GM23248 (cell line): ENCODE measurements around the gene LRRFIP1. TPM values are rescaled to one million over a fixed set of nuclear protein-coding genes. Genes with fewer than 3 reads are reported as not detected.
"Not testable (repeated sequence)": the region's sequence is repeated elsewhere in the genome, so short reads cannot be mapped to it uniquely, and the experiment has no call there.

Experiments
- DNase-seq: peaks from one replicate; pipeline ENCODE4 v3.0.0-alpha.2; 2015
- H2AFZ ChIP-seq: fragments of 200-600 bp; sonication (generic); 2 replicates; pipeline ENCODE4 v1.6.1; 2016; ENCODE audit warnings: antibody characterized with exemption
- H3F3A ChIP-seq: fragments of 200-600 bp; sonication (generic); 2 replicates; pipeline ENCODE4 v1.6.1; 2016; ENCODE audit warnings: mild to moderate bottlenecking, antibody characterized with exemption, mixed run types; ENCODE audit not compliant: insufficient read depth
- H3K27ac ChIP-seq: fragments of 200-600 bp; sonication (generic); 2 replicates; pipeline ENCODE4 v1.5.1; 2016; ENCODE audit warnings: mild to moderate bottlenecking
- H3K27me3 ChIP-seq: fragments of 200-600 bp; sonication (generic); replicated peaks from 2 replicates; pipeline ENCODE4 v1.6.1; 2016; ENCODE audit warnings: mild to moderate bottlenecking; ENCODE audit not compliant: insufficient read depth
- H3K36me3 ChIP-seq: fragments of 200-600 bp; sonication (generic); 2 replicates; pipeline ENCODE4 v1.6.1; 2016; ENCODE audit warnings: low read depth, mild to moderate bottlenecking
- H3K4me1 ChIP-seq: fragments of 200-600 bp; sonication (generic); 2 replicates; pipeline ENCODE4 v1.6.1; 2016; ENCODE audit warnings: mild to moderate bottlenecking; ENCODE audit not compliant: insufficient read depth
- H3K4me2 ChIP-seq: fragments of 200-600 bp; sonication (generic); one replicate; pipeline ENCODE4 v1.6.1; 2016; ENCODE audit warnings: mild to moderate bottlenecking; ENCODE audit not compliant: unreplicated experiment
- H3K4me3 ChIP-seq: fragments of 200-600 bp; sonication (generic); 2 replicates; pipeline ENCODE4 v1.5.1; 2016; ENCODE audit warnings: mild to moderate bottlenecking
- H3K79me2 ChIP-seq: fragments of 200-600 bp; sonication (generic); 2 replicates; pipeline ENCODE4 v1.6.1; 2016; ENCODE audit warnings: mild to moderate bottlenecking; ENCODE audit not compliant: insufficient read depth
- H3K9ac ChIP-seq: fragments of 200-600 bp; sonication (generic); 2 replicates; pipeline ENCODE4 v1.6.1; 2016; ENCODE audit warnings: mild to moderate bottlenecking
- H3K9me2 ChIP-seq: fragments of 200-600 bp; sonication (generic); 2 replicates; pipeline ENCODE4 v1.6.1; 2016; ENCODE audit warnings: mixed run types, mild to moderate bottlenecking, moderate library complexity; ENCODE audit not compliant: insufficient read depth
- H3K9me3 ChIP-seq: fragments of 200-600 bp; sonication (generic); one replicate; pipeline ENCODE4 v1.6.1; 2017; ENCODE audit warnings: low read depth
- H4K20me1 ChIP-seq: fragments of 200-600 bp; sonication (generic); 2 replicates; pipeline ENCODE4 v1.6.0; 2016; ENCODE audit not compliant: insufficient read depth
- EZH2 ChIP-seq: fragments of 200-600 bp; sonication (generic); IDR thresholded peaks from 2 replicates; pipeline ENCODE4 v1.6.1; 2018; ENCODE audit warnings: antibody characterized with exemption, mild to moderate bottlenecking; ENCODE audit not compliant: insufficient read depth, poor library complexity, severe bottlenecking
- EZH2phosphoT487 ChIP-seq: fragments of 200-600 bp; sonication (generic); IDR thresholded peaks from 2 replicates; pipeline ENCODE4 v1.6.1; 2018; ENCODE audit warnings: antibody characterized with exemption, moderate library complexity, mild to moderate bottlenecking, low read depth; ENCODE audit not compliant: insufficient read depth
- WGBS, 2 experiments: methylation state at CpG; one replicate each; pipeline ENCODE4 v1.1.6; 2015 to 2017; ENCODE audit warnings: low lambda C conversion rate in 2 of 2, low coverage in 1 of 2; ENCODE audit errors: missing lambda C conversion rate in 2 of 2; 5-methylcytosine and 5-hydroxymethylcytosine counted together
- in situ Hi-C: fragments of 300-500 bp; cut with MboI; formaldehyde crosslinking; loops from 2 replicates; pipeline ENCODE4 v1.15.0; 2020
- polyA plus RNA-seq: library from polyadenylated mRNA; unstranded; fragments of >200 nt; fragmentation: Nextera tagmentation; extraction: Ambion mirVana; gene quantifications from 2 replicates; pipeline ENCODE4 v1.2.1, GENCODE V29; 2016
- total RNA-seq: library from RNA; depleted of rRNA; stranded (reverse); fragments of >200 nt; shearing (Covaris generic); gene quantifications from 2 replicates; pipeline ENCODE4 v1.2.3, GENCODE V29; 2014

The LRRFIP1 gene
- total and polyA plus RNA-seq, 2 experiments from 2014 or later = 84.4 to 159 TPM

DNA sequence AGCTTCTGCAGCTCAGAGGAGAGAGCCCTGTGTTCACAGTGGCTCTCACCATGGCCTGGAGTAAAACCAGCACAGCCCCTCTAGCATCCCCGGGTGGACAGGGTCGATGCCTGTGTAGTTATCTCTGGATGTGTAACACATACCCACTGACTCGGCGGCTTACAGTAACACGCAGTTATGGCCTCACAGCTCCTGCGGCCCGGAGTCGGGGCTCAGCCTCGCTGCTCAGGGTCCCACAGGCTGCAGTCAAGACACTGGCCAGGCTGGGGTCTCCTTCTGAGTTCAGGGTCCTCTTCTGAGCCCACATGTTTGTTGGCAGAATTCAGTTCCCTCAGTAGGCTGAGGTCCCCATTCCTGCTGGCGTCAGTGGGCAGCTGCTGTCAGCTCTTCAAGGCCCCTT is 34.4 kb upstream of the LRRFIP1 start:
- Histone ChIP-seq H2AFZ (no peak overlapping the region), H3K4me2 (no peak overlapping the region), H3K79me2 (no peaks in the 10 kb centered on the region), H3K9ac (no peak overlapping the region), H3K27ac (no peak overlapping the region), H3F3A (no peaks in the 10 kb centered on the region), H3K4me3 (no peak overlapping the region), H3K27me3 (no peaks in the 10 kb centered on the region), H3K36me3 (no peaks in the 10 kb centered on the region), H3K4me1 (no peaks in the 10 kb centered on the region), H3K9me2 (no peaks in the 10 kb centered on the region), H3K9me3 (no peaks in the 10 kb centered on the region), H4K20me1 (no peaks in the 10 kb centered on the region)
- no peak for TF ChIP-seq EZH2
- TF ChIP-seq EZH2phosphoT487 = no peak
- WGBS, 2 experiments = 84 to 85% methylated on average over 10 of the region's 10 CpGs
- no peak for DNase-seq
- in situ Hi-C loops = loop anchor here (25.0 kb wide), 1 partner anchor 669 kb away; no protein-coding TSS in a partner anchor

DNA sequence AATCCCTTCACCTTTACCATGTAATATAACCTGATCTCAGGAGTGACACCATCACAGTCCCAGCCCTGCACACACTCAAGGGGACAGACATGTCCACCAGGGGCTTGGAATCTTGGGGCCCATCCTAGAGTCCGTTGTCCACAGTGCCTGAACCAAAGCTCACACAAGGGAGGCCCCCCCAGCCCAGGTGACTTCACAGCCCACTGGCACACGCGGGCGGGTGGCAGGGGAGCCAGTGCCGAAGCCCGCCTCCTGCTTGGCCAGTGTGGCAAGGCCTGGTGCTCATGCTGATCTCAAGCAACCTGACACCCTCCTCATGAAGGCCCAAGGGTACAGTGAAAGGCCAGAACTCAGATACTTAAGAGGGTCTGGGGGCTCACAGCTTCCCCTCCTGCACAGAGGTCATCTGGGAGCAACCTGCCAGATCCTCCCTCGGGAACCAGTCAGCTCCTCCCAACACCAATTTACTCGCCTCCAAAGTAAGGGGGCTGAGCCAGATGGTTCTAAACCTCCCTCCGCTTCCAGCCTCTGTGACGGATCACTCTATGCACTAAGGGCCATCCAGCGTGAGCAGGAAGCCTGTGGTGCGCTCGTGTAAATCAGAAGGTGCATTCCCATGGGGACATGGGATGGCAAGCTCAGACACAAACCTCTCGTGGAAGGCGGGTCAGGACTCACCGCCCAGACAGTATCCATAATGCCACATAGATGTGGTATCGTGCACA is 33.6 kb upstream of the LRRFIP1 start:
- no peak overlapping the region for H3K9ac ChIP-seq
- no peak for DNase-seq
- in situ Hi-C loops = loop anchor here (25.0 kb wide), 1 partner anchor 669 kb away; no protein-coding TSS in a partner anchor
- H3K4me1 ChIP-seq = no peaks in the 10 kb centered on the region
- H3K9me3 ChIP-seq = no peaks in the 10 kb centered on the region
- 86% methylated on average over 17 of the region's 17 CpGs for WGBS, 2 experiments
- H3K36me3 ChIP-seq = no peaks in the 10 kb centered on the region
- H3K4me2 ChIP-seq = no peak overlapping the region
- TF ChIP-seq EZH2 = no peak
- no peak for TF ChIP-seq EZH2phosphoT487
- H3K4me3 ChIP-seq = no peak overlapping the region
- H3K9me2 ChIP-seq = no peaks in the 10 kb centered on the region
- no peaks in the 10 kb centered on the region for H3F3A ChIP-seq
- no peak overlapping the region for H3K27ac ChIP-seq
- H2AFZ ChIP-seq = no peak overlapping the region
- no peaks in the 10 kb centered on the region for H4K20me1 ChIP-seq
- no peaks in the 10 kb centered on the region for H3K79me2 ChIP-seq
- H3K27me3 ChIP-seq = no peaks in the 10 kb centered on the region

DNA sequence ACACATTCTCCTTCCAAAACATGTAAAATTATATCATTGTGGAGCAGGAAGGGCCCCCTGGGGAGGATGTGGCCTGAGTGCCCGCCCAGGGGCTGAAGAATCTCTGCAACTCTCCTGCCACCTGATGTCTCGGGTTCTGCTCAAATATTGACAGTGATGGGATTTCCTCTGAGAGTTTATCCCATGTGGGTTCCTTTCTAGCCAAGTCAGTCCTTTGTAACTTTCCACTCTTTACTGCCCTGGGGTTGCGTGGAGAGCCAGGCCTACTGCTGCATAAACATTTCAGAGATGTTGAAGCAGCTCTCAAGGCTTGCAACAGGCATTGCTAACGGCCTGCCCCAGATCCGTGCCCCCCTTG is 32.9 kb upstream of the LRRFIP1 start:
- H3K27ac ChIP-seq = no peak overlapping the region
- TF ChIP-seq EZH2 = no peak
- no peak for TF ChIP-seq EZH2phosphoT487
- H3K9me3 ChIP-seq = no peaks in the 10 kb centered on the region
- no peak overlapping the region for H3K4me2 ChIP-seq
- no peak overlapping the region for H3K4me3 ChIP-seq
- H4K20me1 ChIP-seq = no peaks in the 10 kb centered on the region
- H2AFZ ChIP-seq = no peak overlapping the region
- WGBS, 2 experiments = 91 to 92% methylated on average over 5 of the region's 5 CpGs
- H3K9ac ChIP-seq = no peak overlapping the region
- no peaks in the 10 kb centered on the region for H3K36me3 ChIP-seq
- H3K79me2 ChIP-seq = no peaks in the 10 kb centered on the region
- no peak for DNase-seq
- no peaks in the 10 kb centered on the region for H3K4me1 ChIP-seq
- H3F3A ChIP-seq = no peaks in the 10 kb centered on the region
- H3K9me2 ChIP-seq = no peaks in the 10 kb centered on the region
- in situ Hi-C loops = loop anchor here (25.0 kb wide), 1 partner anchor 668 kb away; no protein-coding TSS in a partner anchor
- H3K27me3 ChIP-seq = no peaks in the 10 kb centered on the region

DNA sequence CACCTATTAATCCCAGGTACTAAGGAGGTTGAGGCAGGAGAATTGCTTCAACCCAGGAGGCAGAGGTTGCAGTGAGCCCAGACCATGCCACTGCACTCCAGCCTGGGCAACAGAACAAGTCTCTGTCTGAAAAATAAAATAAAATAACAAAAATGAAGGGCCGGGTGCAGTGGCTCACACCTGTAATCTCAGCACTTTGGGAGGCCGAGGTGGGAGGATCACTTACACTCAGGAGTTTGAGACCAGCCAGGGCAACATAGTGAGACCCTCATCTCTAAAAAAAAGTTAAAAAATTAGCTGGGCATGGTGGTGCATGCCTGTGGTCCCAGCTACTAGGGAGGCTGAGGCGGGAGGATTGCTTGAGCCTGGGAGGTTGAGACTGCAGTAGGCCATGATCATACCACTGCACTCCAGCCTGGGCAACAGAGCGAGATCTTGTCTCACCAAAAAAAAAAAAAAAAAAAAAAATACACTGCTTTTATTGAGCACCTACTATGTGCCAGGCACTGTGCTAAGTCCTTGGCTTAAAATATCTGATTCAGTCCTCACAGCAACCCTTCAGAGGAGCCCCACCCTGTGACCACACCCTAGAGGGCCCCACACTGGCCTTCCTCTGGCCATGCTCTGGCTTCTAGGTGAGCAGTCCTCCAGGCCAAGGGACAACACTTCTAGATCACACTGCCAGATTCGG is 31.4 kb upstream of the LRRFIP1 start:
- not testable (repeated sequence) for H2AFZ ChIP-seq, H3K27ac ChIP-seq
- in situ Hi-C loops = loop anchor here (25.0 kb wide), 1 partner anchor 666 kb away; no protein-coding TSS in a partner anchor

More for the DNA sequence above, 31.4 kb upstream of the LRRFIP1 start:
- H3K9ac ChIP-seq, H3K79me2 ChIP-seq, H3K36me3 ChIP-seq, DNase-seq, H3K4me3 ChIP-seq, H3K9me2 ChIP-seq, H3K9me3 ChIP-seq, H3K4me1 ChIP-seq, H3K4me2 ChIP-seq, H3K27me3 ChIP-seq, H3F3A ChIP-seq, H4K20me1 ChIP-seq: not testable (repeated sequence)
- WGBS, 2 experiments = 79 to 89% methylated on average over 4 to 5 of the region's 5 CpGs
